HG02588 (cell line): ENCODE measurements around the gene MDM4.
A peak's percentile ranks its signal among the peaks of the same experiment; 100 is the strongest.

Experiments
- ATAC-seq: cut with Tn5 transposase; IDR thresholded peaks from one replicate; pipeline ENCODE4 v1.9.1; 2021; ENCODE audit warnings: mild to moderate bottlenecking, moderate library complexity; ENCODE audit not compliant: unreplicated experiment

Gene MDM4

GRCh38 chr1:204575221-204576190, 59.3 kb downstream of the MDM4 start:
- no peak for ATAC-seq

GRCh38 chr1:204576422-204576821, 60.2 kb downstream of the MDM4 start:
- no peak for ATAC-seq

GRCh38 chr1:204577794-204578478, 61.7 kb downstream of the MDM4 start:
- no peak for ATAC-seq

GRCh38 chr1:204578867-204579664, 62.9 kb downstream of the MDM4 start:
- peak; percentile 68 for ATAC-seq

- ATAC-seq = no peak
Measured at GRCh38 chr1:204579681-204580080, 63.5 kb downstream of the MDM4 start.

- no peak for ATAC-seq
Measured at GRCh38 chr1:204580862-204581261, 64.7 kb downstream of the MDM4 start.

GRCh38 chr1:204581759-204582158, 65.6 kb downstream of the MDM4 start:
- ATAC-seq = no peak

- ATAC-seq = no peak
Measured at GRCh38 chr1:204583909-204584632, 67.9 kb downstream of the MDM4 start.

GRCh38 chr1:204584699-204585372, 68.6 kb downstream of the MDM4 start:
- no peak for ATAC-seq

- no peak for ATAC-seq
Measured at GRCh38 chr1:204587621-204588020, 71.4 kb downstream of the MDM4 start.

- no peak for ATAC-seq
Measured at GRCh38 chr1:204588826-204589225, 72.6 kb downstream of the MDM4 start.

GRCh38 chr1:204589409-204590038, 73.3 kb downstream of the MDM4 start:
- ATAC-seq = no peak

- ATAC-seq = no peak
Measured at GRCh38 chr1:204591473-204592090, 75.4 kb downstream of the MDM4 start.

GRCh38 chr1:204592246-204592948, 76.2 kb downstream of the MDM4 start:
- no peak for ATAC-seq

GRCh38 chr1:204598319-204598969, 82.2 kb downstream of the MDM4 start:
- ATAC-seq = no peak

- no peak for ATAC-seq
Measured at GRCh38 chr1:204599098-204599497, 82.9 kb downstream of the MDM4 start.

- ATAC-seq = no peak
Measured at GRCh38 chr1:204599596-204599995, 83.4 kb downstream of the MDM4 start.

GRCh38 chr1:204600203-204600602, 84.0 kb downstream of the MDM4 start:
- ATAC-seq = no peak
